ENCODE measurements around the gene ICAM1. TPM values are rescaled to one million over a fixed set of nuclear protein-coding genes. Genes with fewer than 3 reads are reported as not detected.
"Not testable (repeated sequence)": the region's sequence is repeated elsewhere in the genome, so short reads cannot be mapped to it uniquely, and the experiment has no call there.

ICAM1 gene
- total and polyA plus RNA-seq, 4 donors = 4.0 to 43.6 (median 23.6) TPM

DNA sequence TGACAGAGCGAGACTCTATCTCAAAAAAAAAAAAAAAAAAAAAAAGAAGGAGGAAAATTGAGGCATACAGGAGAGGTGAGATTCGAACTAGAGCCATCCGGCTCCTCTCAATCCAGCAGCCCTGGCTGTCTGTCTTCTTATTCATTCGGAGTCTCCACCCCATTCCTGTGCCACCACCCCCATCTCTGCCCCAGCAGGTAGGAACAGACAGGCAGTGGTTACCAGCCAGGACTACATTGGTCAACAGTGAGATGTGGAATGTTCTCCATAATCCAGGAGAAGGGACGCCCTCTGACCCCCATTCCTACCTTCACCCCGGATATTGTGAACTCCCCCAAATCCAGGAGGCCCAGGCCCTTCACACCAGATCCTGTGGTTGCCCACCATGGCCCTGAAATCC, 33.2 kb upstream of the ICAM1 start:
- H3K27me3 ChIP-seq (ENCODE audit: control insufficient read depth in 1 of 2, insufficient read depth in 2 of 2, low read length in 1 of 2) = no peaks in the 10 kb centered on the region
- no peak overlapping the region for H3K4me3 ChIP-seq (ENCODE audit: low read length in 2 of 2)
- intact Hi-C loops (cut with DNase I) = no loop called here
- WGBS, 2 donors = 90 to 92% methylated on average over 6 of the region's 6 CpGs
- DNase-seq (no peak), ATAC-seq (ENCODE audit: low FRiP score) (peak; percentile 26)
- no peaks in the 10 kb centered on the region for H3K36me3 ChIP-seq (ENCODE audit: control insufficient read depth in 1 of 2, insufficient read depth in 2 of 2, low read length in 1 of 2)
- H3K9me3 ChIP-seq (ENCODE audit: control insufficient read depth, low read length) = no peaks in the 10 kb centered on the region
- no peak overlapping the region for H3K27ac ChIP-seq (ENCODE audit: low read depth in 1 of 2, low read length in 2 of 2)
- H3K4me1 ChIP-seq (ENCODE audit: control insufficient read depth in 1 of 2, insufficient read depth in 2 of 2, low read length in 2 of 2) = no peaks in the 10 kb centered on the region

DNA sequence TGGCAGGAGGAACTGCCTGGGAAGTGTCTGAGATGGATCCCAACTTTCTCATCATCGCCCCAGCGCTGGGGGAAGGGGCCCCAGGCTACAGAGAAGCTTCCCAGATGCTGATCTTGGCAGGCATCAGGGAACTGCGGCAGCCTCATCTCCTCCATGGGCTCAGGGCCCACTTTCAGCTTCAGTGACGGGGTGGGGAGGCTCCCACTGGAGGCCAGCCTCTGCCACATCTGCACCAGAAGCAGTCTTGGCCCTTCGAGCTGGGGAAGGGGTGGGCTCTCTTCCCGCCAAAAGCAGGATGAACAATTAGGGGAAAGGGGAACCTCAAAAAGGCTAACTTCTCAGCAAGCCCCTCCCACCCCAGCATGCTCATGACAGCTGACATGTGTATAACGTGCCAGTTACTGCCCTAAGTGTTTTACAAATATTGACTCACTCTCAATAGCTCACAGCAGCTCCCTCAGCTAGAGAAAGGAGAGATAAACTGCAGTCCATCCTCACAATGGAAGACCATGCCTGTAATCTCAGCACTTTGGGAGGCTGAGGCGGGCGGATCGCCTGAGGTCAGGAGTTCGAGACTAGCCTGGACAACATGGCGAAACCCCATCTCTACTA, 32.6 kb upstream of the ICAM1 start:
- Histone ChIP-seq H3K27me3 (ENCODE audit: control insufficient read depth in 1 of 2, insufficient read depth in 2 of 2, low read length in 1 of 2) (no peaks in the 10 kb centered on the region), H3K9me3 (ENCODE audit: control insufficient read depth, low read length) (no peaks in the 10 kb centered on the region), H3K4me3 (ENCODE audit: low read length in 2 of 2) (no peak overlapping the region), H3K27ac (ENCODE audit: low read depth in 1 of 2, low read length in 2 of 2) (no peak overlapping the region), H3K4me1 (ENCODE audit: control insufficient read depth in 1 of 2, insufficient read depth in 2 of 2, low read length in 2 of 2) (no peaks in the 10 kb centered on the region), H3K36me3 (ENCODE audit: control insufficient read depth in 1 of 2, insufficient read depth in 2 of 2, low read length in 1 of 2) (no peaks in the 10 kb centered on the region)
- ATAC-seq (ENCODE audit: low FRiP score) (peak; percentile 69), DNase-seq (peak in 1 of 2 donors; percentile 76)
- WGBS, 2 donors = 66 to 73% methylated on average over 12 of the region's 12 CpGs
- intact Hi-C loops (cut with DNase I) = no loop called here

GRCh38 chr19:10241826-10242449, 29.0 kb upstream of the ICAM1 start:
- H3K9me3 ChIP-seq (ENCODE audit: control insufficient read depth, low read length); H3K36me3 ChIP-seq (ENCODE audit: control insufficient read depth in 1 of 2, insufficient read depth in 2 of 2, low read length in 1 of 2); H3K27me3 ChIP-seq (ENCODE audit: control insufficient read depth in 1 of 2, insufficient read depth in 2 of 2, low read length in 1 of 2); ATAC-seq (ENCODE audit: low FRiP score); DNase-seq; H3K4me3 ChIP-seq (ENCODE audit: low read length in 2 of 2); H3K4me1 ChIP-seq (ENCODE audit: control insufficient read depth in 1 of 2, insufficient read depth in 2 of 2, low read length in 2 of 2); H3K27ac ChIP-seq (ENCODE audit: low read depth in 1 of 2, low read length in 2 of 2); intact Hi-C loops (cut with DNase I): not testable (repeated sequence)
- 96 to 97% methylated on average over 11 of the region's 11 CpGs for WGBS, 2 donors

- Histone ChIP-seq H3K4me3 (ENCODE audit: low read length in 2 of 2) (no peak overlapping the region), H3K4me1 (ENCODE audit: control insufficient read depth in 1 of 2, insufficient read depth in 2 of 2, low read length in 2 of 2) (no peaks in the 10 kb centered on the region), H3K36me3 (ENCODE audit: control insufficient read depth in 1 of 2, insufficient read depth in 2 of 2, low read length in 1 of 2) (no peaks in the 10 kb centered on the region), H3K9me3 (ENCODE audit: control insufficient read depth, low read length) (no peaks in the 10 kb centered on the region), H3K27me3 (ENCODE audit: control insufficient read depth in 1 of 2, insufficient read depth in 2 of 2, low read length in 1 of 2) (no peaks in the 10 kb centered on the region), H3K27ac (ENCODE audit: low read depth in 1 of 2, low read length in 2 of 2) (no peak overlapping the region)
- no peak for DNase-seq
- intact Hi-C loops (cut with DNase I) = no loop called here
- 91 to 92% methylated on average over 7 of the region's 7 CpGs for WGBS, 2 donors
- ATAC-seq (ENCODE audit: low FRiP score) = no peak
Observed at GRCh38 chr19:10243606-10244005, 27.3 kb upstream of the ICAM1 start.

DNA sequence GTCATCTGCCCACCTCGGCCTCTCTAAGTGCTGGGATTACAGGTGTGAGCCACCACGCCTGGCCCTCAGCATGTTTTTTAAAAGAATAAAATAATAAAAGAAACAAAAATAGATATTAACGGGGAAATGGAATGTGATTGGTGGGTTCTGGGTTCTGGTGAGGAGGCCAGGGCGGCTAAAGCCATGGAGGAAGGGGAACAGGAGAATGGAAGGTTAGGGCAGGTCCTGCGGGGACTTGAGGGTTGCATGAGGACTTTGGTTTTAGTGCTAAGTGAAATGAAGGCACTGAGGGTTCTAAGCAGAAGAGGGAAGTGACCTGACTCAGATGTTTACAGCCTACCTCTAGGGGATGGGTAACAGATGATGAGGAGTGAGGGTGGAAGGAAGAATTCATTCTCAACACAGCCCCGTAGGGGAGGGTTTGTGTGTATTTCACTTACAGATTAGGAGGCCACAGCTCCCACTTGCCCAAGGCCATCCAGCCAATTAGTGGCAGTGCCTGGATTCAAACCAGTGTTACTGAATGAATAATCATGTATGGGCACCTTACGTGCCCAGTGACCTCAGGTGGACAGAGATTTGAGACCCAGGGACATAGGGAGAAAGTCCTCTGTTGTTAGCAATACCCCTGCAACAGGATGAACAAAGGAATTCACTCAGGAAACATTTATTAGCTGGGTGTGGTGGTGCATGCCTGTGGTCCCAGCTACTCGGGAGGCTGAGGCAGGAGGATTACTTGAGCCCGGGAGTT, 25.6 kb upstream of the ICAM1 start:
- Histone ChIP-seq H3K27me3 (ENCODE audit: control insufficient read depth in 1 of 2, insufficient read depth in 2 of 2, low read length in 1 of 2) (no peaks in the 10 kb centered on the region), H3K27ac (ENCODE audit: low read depth in 1 of 2, low read length in 2 of 2) (no peak overlapping the region), H3K4me1 (ENCODE audit: control insufficient read depth in 1 of 2, insufficient read depth in 2 of 2, low read length in 2 of 2) (no peaks in the 10 kb centered on the region), H3K36me3 (ENCODE audit: control insufficient read depth in 1 of 2, insufficient read depth in 2 of 2, low read length in 1 of 2) (no peaks in the 10 kb centered on the region), H3K4me3 (ENCODE audit: low read length in 2 of 2) (no peak overlapping the region), H3K9me3 (ENCODE audit: control insufficient read depth, low read length) (no peaks in the 10 kb centered on the region)
- DNase-seq (no peak), ATAC-seq (ENCODE audit: low FRiP score) (no peak)
- intact Hi-C loops (cut with DNase I) = no loop called here
- 81 to 84% methylated on average over 9 of the region's 9 CpGs for WGBS, 2 donors

DNA sequence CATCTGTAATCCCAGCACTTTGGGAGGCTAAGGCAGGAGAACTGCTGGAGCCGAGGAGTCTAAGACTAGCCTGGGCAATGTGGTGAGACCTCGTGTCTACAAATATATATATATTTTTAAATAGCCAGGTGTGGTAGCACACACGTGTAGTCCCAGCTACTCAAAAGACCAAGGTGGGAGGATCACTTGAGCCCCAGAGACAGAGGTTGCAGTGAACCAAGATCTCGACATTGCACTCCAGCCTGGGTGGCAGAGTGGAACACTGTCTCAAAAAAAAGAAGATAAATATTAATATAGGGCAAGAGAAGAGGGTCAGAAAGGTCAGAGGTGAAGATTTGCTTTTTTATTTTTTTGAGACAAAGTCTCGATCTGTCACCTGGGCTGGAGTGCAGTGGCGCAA, 24.4 kb upstream of the ICAM1 start:
- 84 to 87% methylated on average over 6 of the region's 6 CpGs for WGBS, 2 donors
- ATAC-seq (ENCODE audit: low FRiP score) = no peak
- intact Hi-C loops (cut with DNase I) = no loop called here
- Histone ChIP-seq H3K9me3 (ENCODE audit: control insufficient read depth, low read length) (no peaks in the 10 kb centered on the region), H3K27me3 (ENCODE audit: control insufficient read depth in 1 of 2, insufficient read depth in 2 of 2, low read length in 1 of 2) (no peaks in the 10 kb centered on the region), H3K4me3 (ENCODE audit: low read length in 2 of 2) (no peak overlapping the region), H3K4me1 (ENCODE audit: control insufficient read depth in 1 of 2, insufficient read depth in 2 of 2, low read length in 2 of 2) (no peaks in the 10 kb centered on the region), H3K27ac (ENCODE audit: low read depth in 1 of 2, low read length in 2 of 2) (no peak overlapping the region), H3K36me3 (ENCODE audit: control insufficient read depth in 1 of 2, insufficient read depth in 2 of 2, low read length in 1 of 2) (no peaks in the 10 kb centered on the region)
- DNase-seq = no peak

- peak; percentile 96 for ATAC-seq (ENCODE audit: low FRiP score)
Observed at GRCh38 chr19:10251792-10252694, 18.9 kb upstream of the ICAM1 start, which contains the start of gene MRPL4. Gene MRPL4, plus strand, starts transcription at chr19:10252214. Its CDS starts 40 bp downstream, at chr19:10252254.

DNA sequence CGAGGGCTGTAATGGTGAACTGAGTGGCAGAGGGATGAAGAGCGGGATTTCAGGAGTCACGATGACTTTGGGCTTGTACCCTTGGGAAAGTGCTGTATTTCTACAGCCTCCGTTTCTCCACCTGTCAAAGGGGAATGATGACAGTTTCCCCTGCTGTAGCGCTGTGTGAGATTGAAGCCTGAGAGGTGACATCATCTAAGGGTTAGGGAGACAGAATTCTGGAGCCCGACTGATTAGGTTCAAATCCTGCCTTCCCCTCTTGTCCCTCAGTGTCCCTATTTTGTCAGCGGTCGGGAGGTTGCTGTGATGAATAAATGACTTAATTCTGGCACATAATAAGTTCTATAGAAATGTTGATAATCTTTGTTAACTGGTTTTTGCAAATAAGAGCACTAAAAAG, 18.2 kb upstream of the ICAM1 start:
- WGBS, 2 donors = 22 to 25% methylated on average over 8 of the region's 8 CpGs
- Histone ChIP-seq H3K4me1 (ENCODE audit: control insufficient read depth in 1 of 2, insufficient read depth in 2 of 2, low read length in 2 of 2) (no peaks in the 10 kb centered on the region), H3K27me3 (ENCODE audit: control insufficient read depth in 1 of 2, insufficient read depth in 2 of 2, low read length in 1 of 2) (no peaks in the 10 kb centered on the region), H3K9me3 (ENCODE audit: control insufficient read depth, low read length) (no peaks in the 10 kb centered on the region), H3K36me3 (ENCODE audit: control insufficient read depth in 1 of 2, insufficient read depth in 2 of 2, low read length in 1 of 2) (peaks cover 0 to 2% of the 10 kb centered on the region in 2 donors), H3K4me3 (ENCODE audit: low read length in 2 of 2) (peak overlapping the region; percentile 37 to 78), H3K27ac (ENCODE audit: low read depth in 1 of 2, low read length in 2 of 2) (no peak overlapping the region)
- intact Hi-C loops (cut with DNase I) = loop anchor here (2.0 to 5.0 kb wide), 2 partner anchors 146 to 320 kb away; partner anchors contain the start of gene PPAN (in 1 of the 2)
- no peak for DNase-seq
- ATAC-seq (ENCODE audit: low FRiP score) = no peak

More at GRCh38 chr19:10251792-10252694, 18.9 kb upstream of the ICAM1 start, which contains the start of gene MRPL4:
- Histone ChIP-seq H3K4me1 (ENCODE audit: control insufficient read depth in 1 of 2, insufficient read depth in 2 of 2, low read length in 2 of 2) (no peaks in the 10 kb centered on the region), H3K27ac (ENCODE audit: low read depth in 1 of 2, low read length in 2 of 2) (no peak within 1 kb of the TSS), H3K27me3 (ENCODE audit: control insufficient read depth in 1 of 2, insufficient read depth in 2 of 2, low read length in 1 of 2) (no peaks in the 10 kb centered on the region), H3K4me3 (ENCODE audit: low read length in 2 of 2) (peak within 1 kb of the TSS; percentile 37 to 78), H3K9me3 (ENCODE audit: control insufficient read depth, low read length) (no peaks in the 10 kb centered on the region), H3K36me3 (ENCODE audit: control insufficient read depth in 1 of 2, insufficient read depth in 2 of 2, low read length in 1 of 2) (no peaks in the 10 kb centered on the region)
- 0 to 1% methylated on average over 60 to 77 of the region's 77 CpGs for WGBS, 2 donors
- peak; percentile 97 to 98 for DNase-seq
- intact Hi-C loops (cut with DNase I) = loop anchor here (2.0 to 5.0 kb wide), 4 partner anchors 57 to 321 kb away; partner anchors contain the start of genes DNMT1 (in 1 of the 2) and PPAN (in 1 of the 2)
